Adrenal gland (tissue), 5 donors: Measurements from ENCODE around the gene ARHGEF28.

Experiments used
- CTCF ChIP-seq, 6 experiments: fragments of 450-650 bp in 4 of 6; fragments of 200-600 bp in 2 of 6; sonication (generic) in 1 of 6; IDR thresholded peaks; 1 replicate in 5 of 6; 2 replicates in 1 of 6; pipeline versions ENCODE4 v1.5.1 to v1.8.0; 2016 to 2021; ENCODE audit warnings: antibody characterized with exemption in 6 of 6, mild to moderate bottlenecking in 2 of 6, moderate library complexity in 1 of 6
- POLR2A ChIP-seq, 2 donors: fragments of 450-650 bp; IDR thresholded peaks; one replicate each; pipeline ENCODE4 v1.6.1; 2017; ENCODE audit warnings: antibody characterized with exemption in 2 of 2, mild to moderate bottlenecking in 2 of 2, moderate library complexity in 1 of 2
- donor health status: DM: no; HTN: no; CAD: no.

- TF ChIP-seq CTCF (IDR thresholded peaks at IDR 0.05) (no peak), POLR2A (IDR thresholded peaks at IDR 0.05) (no peak)
These were observed 282.4 kb downstream of the ARHGEF28 start for GRCh38 chr5:73908395-73908794.
